Embryonic facial prominence (tissue), 1 donor: Measurements from ENCODE around the gene CLEC4G.

ENCODE experiments used
- DNase-seq: peaks from one replicate; pipeline ENCODE4 v3.0.0-alpha.2; 2016; ENCODE audit errors: extremely low spot score

The CLEC4G gene

GRCh38 chr19:7729211-7729610 lies 2.7 kb downstream of the CLEC4G start:
- no peak for DNase-seq

DNA sequence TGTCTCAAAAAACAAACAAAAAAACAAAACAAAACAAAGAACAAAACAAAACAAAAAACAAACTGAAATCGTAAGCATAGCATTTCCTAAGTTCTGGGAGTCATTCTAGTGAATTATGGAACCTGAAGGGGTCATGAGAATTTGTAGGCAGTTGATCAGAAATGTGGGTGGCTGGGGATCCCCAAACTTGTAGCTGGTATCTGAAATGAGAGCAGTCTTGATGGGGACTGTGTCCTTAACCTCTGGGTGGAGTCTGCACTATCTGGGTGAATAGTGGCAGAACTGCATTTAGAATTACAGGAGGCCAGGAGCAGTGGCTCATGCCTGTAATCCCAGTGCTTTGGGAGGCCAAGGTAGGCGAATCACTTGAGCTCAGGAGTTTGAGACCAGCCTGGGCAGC lies 6.1 kb downstream of the CLEC4G start:
- DNase-seq = no peak

GRCh38 chr19:7722231-7722651 lies 9.7 kb downstream of the CLEC4G start:
- no peak for DNase-seq

DNA sequence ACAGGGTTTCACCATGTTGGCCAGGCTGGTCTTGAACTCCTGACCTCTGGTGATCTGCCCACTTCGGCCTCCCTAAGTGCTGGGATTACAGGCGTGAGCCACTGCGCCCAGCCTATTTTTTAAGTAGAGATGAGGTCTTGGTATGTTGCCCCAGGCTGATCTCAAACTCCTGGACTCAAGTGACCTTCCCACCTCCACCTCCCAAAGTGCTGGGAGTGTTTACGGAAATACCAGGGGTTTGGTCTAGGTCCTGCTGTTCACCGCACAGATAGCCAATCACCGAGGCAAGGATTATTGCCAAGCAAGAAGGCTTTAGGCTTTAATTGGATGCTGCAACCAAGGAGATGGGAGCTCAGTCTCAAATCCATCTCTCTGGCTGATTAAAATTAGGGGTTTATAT lies 11.6 kb downstream of the CLEC4G start:
- DNase-seq = no peak

DNA sequence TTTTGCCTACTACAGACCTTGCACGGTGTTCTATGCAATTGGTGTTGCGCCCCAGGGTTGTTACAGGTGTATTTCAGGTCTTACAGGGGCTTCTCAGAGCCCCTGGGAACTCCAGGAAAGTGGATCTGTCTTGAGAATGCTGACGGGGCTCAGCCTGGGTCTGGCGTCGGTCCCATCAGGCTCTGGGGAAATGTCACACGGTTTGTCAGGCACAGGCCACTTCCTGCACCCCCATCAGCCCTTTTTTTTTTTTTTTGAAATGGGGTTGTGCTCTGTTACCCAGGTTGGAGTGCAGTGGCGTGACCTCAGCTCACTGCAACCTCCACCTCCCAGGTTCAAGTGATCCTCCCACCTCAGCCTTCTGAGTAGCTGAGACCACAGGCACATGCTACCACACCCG lies 13.2 kb downstream of the CLEC4G start:
- DNase-seq = no peak

GRCh38 chr19:7716762-7717161 lies 15.1 kb downstream of the CLEC4G start:
- DNase-seq = no peak

DNA sequence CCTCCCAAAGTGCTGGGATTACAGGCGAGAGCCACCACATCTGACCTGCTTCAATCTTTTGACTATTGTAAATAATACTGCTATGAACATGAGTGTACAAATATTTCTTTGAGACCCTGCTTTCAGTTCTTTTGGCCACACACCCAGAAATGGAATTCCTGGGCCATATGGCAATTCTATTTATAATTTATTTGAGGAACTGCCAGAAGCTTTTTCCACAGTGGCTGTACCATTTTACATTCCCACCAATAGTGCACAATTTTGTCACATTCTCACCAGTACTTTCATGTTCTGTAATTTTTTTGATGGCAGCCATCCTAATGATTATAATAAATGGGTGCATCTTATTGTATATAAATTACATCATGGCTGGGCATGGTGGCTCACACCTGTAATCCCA lies 16.2 kb downstream of the CLEC4G start:
- DNase-seq = no peak

GRCh38 chr19:7710616-7711015 lies 21.3 kb downstream of the CLEC4G start:
- DNase-seq = no peak

- no peak for DNase-seq
These were observed 21.9 kb downstream of the CLEC4G start for GRCh38 chr19:7709932-7710460.

- no peak for DNase-seq
These were observed 24.9 kb downstream of the CLEC4G start for GRCh38 chr19:7706955-7707456.

GRCh38 chr19:7706188-7706954 lies 25.5 kb downstream of the CLEC4G start:
- no peak for DNase-seq

- no peak for DNase-seq
These were observed 26.3 kb downstream of the CLEC4G start for GRCh38 chr19:7705387-7706187.

GRCh38 chr19:7704280-7705060 lies 27.4 kb downstream of the CLEC4G start:
- no peak for DNase-seq

- no peak for DNase-seq
These were observed 28.6 kb downstream of the CLEC4G start for GRCh38 chr19:7703332-7703731.

- no peak for DNase-seq
These were observed 30.1 kb downstream of the CLEC4G start, which contains the start of gene FCER2 for GRCh38 chr19:7701654-7702457. TSS of gene FCER2 (minus strand) at chr19:7702131. CDS start at chr19:7699760, 2,371 bp downstream.

DNA sequence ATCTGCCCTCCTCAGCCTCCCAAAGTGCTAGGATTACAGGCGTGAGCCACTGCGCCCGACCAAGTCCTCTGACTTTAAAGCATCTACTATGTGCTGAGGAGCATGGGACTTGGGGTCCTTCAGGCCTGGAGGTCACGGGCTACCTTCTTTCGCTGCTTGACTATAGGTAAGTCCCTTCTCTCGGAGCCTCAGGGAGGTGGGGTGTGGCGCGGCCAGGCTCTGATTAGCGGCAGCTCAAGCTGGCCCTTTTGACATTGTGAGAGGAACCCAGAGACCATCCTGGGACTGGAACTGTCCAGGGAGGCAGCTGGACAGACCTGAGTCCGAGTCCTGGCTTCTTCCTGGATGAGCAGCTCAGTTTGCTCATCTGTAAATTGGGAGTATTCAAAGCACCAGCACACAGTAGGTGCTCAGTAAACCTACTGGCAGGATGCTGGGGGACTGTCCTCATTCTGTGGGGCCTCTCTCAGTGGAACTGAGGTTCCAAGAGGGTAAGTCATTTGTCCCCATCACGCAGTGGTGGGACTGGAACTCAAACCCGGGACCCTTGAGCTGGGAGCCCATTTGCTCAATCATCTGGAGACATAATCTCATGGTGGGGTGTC lies 30.8 kb downstream of the CLEC4G start:
- no peak for DNase-seq

DNA sequence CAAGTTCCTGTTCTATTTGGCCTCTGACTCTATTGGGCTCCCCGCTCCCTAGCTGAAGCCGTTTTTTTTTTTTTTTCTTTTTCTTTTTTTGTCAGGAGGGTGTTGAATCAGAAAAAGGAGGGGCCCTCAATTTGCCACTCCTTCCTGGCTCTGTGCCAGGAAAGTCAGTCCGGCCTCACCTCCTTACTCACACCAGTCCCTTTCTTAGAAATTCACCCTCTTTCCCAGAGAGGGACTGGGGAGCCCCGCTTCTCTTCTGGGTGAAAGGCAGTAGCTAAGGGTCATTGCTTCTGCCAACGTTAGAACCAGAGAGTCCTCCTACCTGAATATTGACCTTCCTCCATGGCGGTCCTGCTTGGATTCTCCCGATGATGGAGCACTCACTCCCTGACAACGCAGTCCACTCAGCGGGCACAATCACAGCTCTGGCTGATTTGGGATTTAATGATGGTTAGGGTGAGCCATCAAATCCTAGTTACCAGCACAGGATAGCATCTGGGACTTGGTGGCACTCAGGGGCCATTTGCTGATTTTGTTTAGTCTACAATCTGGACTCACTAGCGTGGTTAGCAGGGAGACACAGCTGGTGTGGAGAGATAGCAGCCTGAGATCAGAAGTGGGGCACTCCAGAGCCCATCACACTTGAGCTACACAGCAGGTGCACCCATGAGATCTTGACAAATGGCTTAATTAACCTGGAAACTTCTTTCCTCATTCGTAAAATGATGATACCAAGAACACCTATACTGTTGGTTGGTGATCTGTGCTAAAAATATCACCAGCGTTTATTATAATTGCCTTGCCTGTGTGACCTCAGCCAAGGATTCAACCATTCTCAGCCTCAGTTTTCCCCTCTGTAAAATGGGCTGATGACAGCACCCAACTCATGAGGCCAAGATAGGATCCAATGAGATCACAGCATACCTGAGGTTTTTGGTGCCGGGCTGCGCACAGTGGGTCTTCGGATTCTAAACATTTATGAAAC lies 32.2 kb downstream of the CLEC4G start:
- no peak for DNase-seq

GRCh38 chr19:7699003-7699402 lies 32.9 kb downstream of the CLEC4G start:
- DNase-seq = no peak

DNA sequence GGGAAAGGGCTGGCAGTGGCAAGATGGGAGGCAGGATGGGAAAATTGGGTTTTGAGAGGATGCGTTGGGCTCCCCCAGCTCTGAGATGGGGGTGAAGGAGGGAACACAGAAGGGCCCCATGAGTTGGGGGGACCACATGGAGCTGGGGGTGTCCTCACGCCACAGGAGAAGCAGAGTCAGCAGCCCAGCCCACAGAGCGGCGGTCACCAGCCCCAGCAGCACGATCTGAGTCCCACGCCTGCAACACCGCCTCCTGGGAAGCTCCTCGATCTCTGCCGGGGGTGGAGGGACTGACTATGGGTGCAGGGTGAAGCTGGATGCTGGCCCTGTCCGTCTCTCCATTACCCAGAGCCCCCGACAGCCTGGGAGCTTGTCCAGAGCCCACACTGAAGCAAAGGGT lies 33.3 kb downstream of the CLEC4G start:
- DNase-seq = no peak
